Smooth muscle cell (in vitro differentiated cells): ENCODE measurements around the gene UQCRC2. TPM values are rescaled to one million over a fixed set of nuclear protein-coding genes. Genes with fewer than 3 reads are reported as not detected.
"Not testable (repeated sequence)": the region's sequence is repeated elsewhere in the genome, so short reads cannot be mapped to it uniquely, and the experiment has no call there.

Experiments
- DNase-seq: peaks from one replicate; lab custom pipeline; 2025; ENCODE audit not compliant: unreplicated experiment; lab: John Stamatoyannopoulos, UW
- H2AFZ ChIP-seq: fragments of 200-600 bp; sonication (generic); 2 replicates; pipeline ENCODE4 v1.6.0; 2016; ENCODE audit warnings: antibody characterized with exemption, low read depth, mild to moderate bottlenecking
- H3F3A ChIP-seq: fragments of 200-600 bp; sonication (generic); 2 replicates; pipeline ENCODE4 v1.6.0; 2017; ENCODE audit warnings: antibody characterized with exemption, low read depth
- H3K27ac ChIP-seq: fragments of 200-600 bp; sonication (generic); 2 replicates; pipeline ENCODE4 v1.5.1; 2016; ENCODE audit warnings: low read depth, mild to moderate bottlenecking
- H3K27me3 ChIP-seq: fragments of 200-600 bp; sonication (generic); 2 replicates; pipeline ENCODE4 v1.6.1; 2016; ENCODE audit warnings: low read depth, mild to moderate bottlenecking
- H3K36me3 ChIP-seq: fragments of 200-600 bp; sonication (generic); 2 replicates; pipeline ENCODE4 v1.5.1; 2016; ENCODE audit warnings: low read depth
- H3K4me1 ChIP-seq: fragments of 200-600 bp; sonication (generic); 2 replicates; pipeline ENCODE4 v1.5.1; 2016; ENCODE audit warnings: low read depth
- H3K4me2 ChIP-seq: fragments of 200-600 bp; sonication (generic); 2 replicates; pipeline ENCODE4 v1.6.0; 2016; ENCODE audit warnings: mild to moderate bottlenecking
- H3K4me3 ChIP-seq: fragments of 200-600 bp; sonication (generic); 2 replicates; pipeline ENCODE4 v1.5.1; 2016; ENCODE audit warnings: mild to moderate bottlenecking
- H3K79me2 ChIP-seq: fragments of 200-600 bp; sonication (generic); 2 replicates; pipeline ENCODE4 v1.6.0; 2016; ENCODE audit warnings: low read depth, mild to moderate bottlenecking
- H3K9ac ChIP-seq: fragments of 200-600 bp; sonication (generic); 2 replicates; pipeline ENCODE4 v1.6.0; 2016; ENCODE audit warnings: low read depth
- H3K9me3 ChIP-seq: fragments of 200-600 bp; sonication (generic); replicated peaks from 2 replicates; pipeline ENCODE4 v1.5.1; 2016; ENCODE audit warnings: low read depth
- H4K20me1 ChIP-seq: fragments of 200-600 bp; sonication (generic); 2 replicates; pipeline ENCODE4 v1.6.0; 2016; ENCODE audit warnings: low read depth
- CTCF ChIP-seq: fragments of 200-600 bp; sonication (generic); IDR thresholded peaks from 2 replicates; pipeline ENCODE4 v1.5.1; 2017; ENCODE audit warnings: borderline replicate concordance, mild to moderate bottlenecking, antibody characterized with exemption; ENCODE audit not compliant: insufficient read depth, poor library complexity, severe bottlenecking
- WGBS: methylation state at CpG from one replicate; pipeline ENCODE4 v1.1.7; 2016; ENCODE audit warnings: low lambda C conversion rate; 5-methylcytosine and 5-hydroxymethylcytosine counted together
- polyA plus RNA-seq: library from polyadenylated mRNA; unstranded; fragments of >200 nt; fragmentation: Nextera tagmentation; extraction: Ambion mirVana; gene quantifications from 2 replicates; pipeline ENCODE4 v1.2.1, GENCODE V29; 2016
- total RNA-seq: library from RNA; depleted of rRNA; stranded (reverse); fragments of >200 nt; gene quantifications from 2 replicates; pipeline ENCODE4 v1.2.3, GENCODE V29; 2014

Gene UQCRC2
- total RNA-seq (103 and 132 TPM in 2 replicates), polyA plus RNA-seq (115 and 126 TPM in 2 replicates)

- no peak for TF ChIP-seq CTCF
- Histone ChIP-seq H3K4me2 (peak within 1 kb of the TSS; percentile 97), H4K20me1 (peaks cover 26% of the 10 kb centered on the region), H3F3A (no peaks in the 10 kb centered on the region), H3K4me3 (peak within 1 kb of the TSS; percentile 98), H3K4me1 (peaks cover 9% of the 10 kb centered on the region), H2AFZ (peak within 1 kb of the TSS; percentile 100), H3K36me3 (peaks cover 8% of the 10 kb centered on the region), H3K27ac (peak within 1 kb of the TSS; percentile 96), H3K9me3 (no peaks in the 10 kb centered on the region), H3K79me2 (peaks cover 55% of the 10 kb centered on the region), H3K27me3 (no peaks in the 10 kb centered on the region), H3K9ac (peak within 1 kb of the TSS; percentile 99)
- under 1% methylated on average over 41 of the region's 41 CpGs for WGBS
- DNase-seq, result peak; percentile 60
Measured at GRCh38 chr16:21952793-21953540, at the start of gene UQCRC2. Gene UQCRC2, plus strand, starts transcription at chr16:21953361. Its CDS starts 63 bp downstream, at chr16:21953424.

- DNase-seq, H3K36me3 ChIP-seq, H2AFZ ChIP-seq, H3K9ac ChIP-seq, H3K79me2 ChIP-seq, H3F3A ChIP-seq, H3K4me3 ChIP-seq, H3K9me3 ChIP-seq, H3K4me1 ChIP-seq, H3K4me2 ChIP-seq, H3K27ac ChIP-seq, H4K20me1 ChIP-seq: not testable (repeated sequence)
- H3K27me3 ChIP-seq, result peaks cover 10% of the 10 kb centered on the region
- WGBS, result 88% methylated on average over 4 of the region's 4 CpGs
Measured at GRCh38 chr16:21932650-21933049, 20.5 kb upstream of the UQCRC2 start.

- H3K4me1 ChIP-seq, H3K9me3 ChIP-seq, H2AFZ ChIP-seq, DNase-seq, H3K36me3 ChIP-seq, H3K27ac ChIP-seq, H3F3A ChIP-seq, H3K4me2 ChIP-seq, H3K79me2 ChIP-seq, H3K9ac ChIP-seq, H4K20me1 ChIP-seq, H3K4me3 ChIP-seq: not testable (repeated sequence)
- WGBS, result 73% methylated on average over 4 of the region's 4 CpGs
- peaks cover 17% of the 10 kb centered on the region for H3K27me3 ChIP-seq
Measured at GRCh38 chr16:21933316-21933715, 19.8 kb upstream of the UQCRC2 start.

GRCh38 chr16:21933790-21934189 lies 19.4 kb upstream of the UQCRC2 start:
- not testable (repeated sequence) for H3K4me2 ChIP-seq, H3K9ac ChIP-seq, H3K36me3 ChIP-seq, H4K20me1 ChIP-seq, H3K27ac ChIP-seq, DNase-seq, H3K79me2 ChIP-seq, H3K9me3 ChIP-seq, H3F3A ChIP-seq, H3K4me3 ChIP-seq, H3K4me1 ChIP-seq, H2AFZ ChIP-seq
- H3K27me3 ChIP-seq, result peaks cover 22% of the 10 kb centered on the region
- WGBS, result 87% methylated on average over 4 of the region's 4 CpGs

- H3K4me2 ChIP-seq, H3F3A ChIP-seq, H2AFZ ChIP-seq, H3K9ac ChIP-seq, H3K36me3 ChIP-seq, H3K4me1 ChIP-seq, H3K27ac ChIP-seq, H3K79me2 ChIP-seq, H4K20me1 ChIP-seq, H3K4me3 ChIP-seq, DNase-seq, H3K9me3 ChIP-seq: not testable (repeated sequence)
- WGBS, result 72% methylated on average over 6 of the region's 6 CpGs
- peaks cover 33% of the 10 kb centered on the region for H3K27me3 ChIP-seq
Measured at GRCh38 chr16:21936216-21936615, 16.9 kb upstream of the UQCRC2 start.
